Neural cell (in vitro differentiated cells): ENCODE measurements around the gene PTPRT. TPM values are rescaled to one million over a fixed set of nuclear protein-coding genes. Genes with fewer than 3 reads are reported as not detected.

Experiments
- H2AFZ ChIP-seq: fragments of 200-600, 300-800 bp; sonication (generic), shearing (Covaris generic); 2 replicates; pipeline ENCODE4 v1.6.0; 2014; ENCODE audit warnings: low read depth, mild to moderate bottlenecking, antibody characterized with exemption, low read length, moderate library complexity
- H3F3A ChIP-seq: fragments of 200-600 bp; shearing (Covaris generic); 2 replicates; pipeline ENCODE4 v1.6.1; 2016; ENCODE audit warnings: mild to moderate bottlenecking, moderate library complexity, mixed read lengths, antibody characterized with exemption, low read length; ENCODE audit not compliant: insufficient read depth, poor library complexity, severe bottlenecking
- H3K27ac ChIP-seq: fragments of 200-600, 300-800 bp; sonication (generic), shearing (Covaris generic); 2 replicates; pipeline ENCODE4 v1.5.1; 2014; ENCODE audit warnings: mild to moderate bottlenecking, low read length, moderate library complexity
- H3K27me3 ChIP-seq: fragments of 300-800, 200-600 bp; sonication (generic), shearing (Covaris generic); 2 replicates; pipeline ENCODE4 v1.6.0; 2014; ENCODE audit warnings: mild to moderate bottlenecking, low read depth, low read length, moderate library complexity; ENCODE audit not compliant: insufficient read depth
- H3K36me3 ChIP-seq: fragments of 300-800, 200-600 bp; sonication (generic), shearing (Covaris generic); 2 replicates; pipeline ENCODE4 v1.5.1; 2014; ENCODE audit warnings: mild to moderate bottlenecking, antibody characterized with exemption, low read length, moderate library complexity; ENCODE audit not compliant: insufficient read depth
- H3K4me2 ChIP-seq: fragments of 300-800, 200-600 bp; sonication (generic), shearing (Covaris generic); 2 replicates; pipeline ENCODE4 v1.6.0; 2014; ENCODE audit warnings: mild to moderate bottlenecking, low read length
- H3K4me3 ChIP-seq: fragments of 300-800, 200-600 bp; sonication (generic), shearing (Covaris generic); 2 replicates; pipeline ENCODE4 v1.5.1; 2014; ENCODE audit warnings: mild to moderate bottlenecking, low read length, moderate library complexity
- H3K79me2 ChIP-seq: fragments of 200-600 bp; shearing (Covaris generic); replicated peaks from 2 replicates; pipeline ENCODE4 v1.6.0; 2014; ENCODE audit warnings: mild to moderate bottlenecking, low read length, moderate library complexity; ENCODE audit not compliant: insufficient read depth
- H3K9ac ChIP-seq: fragments of 300-800, 200-600 bp; sonication (generic), shearing (Covaris generic); 2 replicates; pipeline ENCODE4 v1.6.1; 2016; ENCODE audit warnings: mild to moderate bottlenecking, low read length, mixed read lengths
- H3K9me2 ChIP-seq: fragments of 200-600 bp; shearing (Covaris generic); 2 replicates; pipeline ENCODE4 v1.6.1; 2016; ENCODE audit warnings: mild to moderate bottlenecking, low read length, mixed read lengths; ENCODE audit not compliant: insufficient read depth
- H3K9me3 ChIP-seq: fragments of 200-600, 300-800 bp; sonication (generic), shearing (Covaris generic); 2 replicates; pipeline ENCODE4 v1.6.1; 2016; ENCODE audit warnings: mild to moderate bottlenecking, mixed run types, low read length, moderate library complexity, mixed read lengths
- H4K20me1 ChIP-seq: fragments of 200-600 bp; shearing (Covaris generic); 2 replicates; pipeline ENCODE4 v1.6.1; 2016; ENCODE audit warnings: mild to moderate bottlenecking, mixed run types; ENCODE audit not compliant: insufficient read depth
- EP300 ChIP-seq: fragments of 450-650 bp; conservative IDR thresholded peaks from 2 replicates; pipeline ENCODE4 v1.6.1; 2014; ENCODE audit warnings: antibody characterized with exemption, mild to moderate bottlenecking, moderate library complexity; ENCODE audit not compliant: poor library complexity, severe bottlenecking
- EZH2 ChIP-seq: fragments of 200-600, 300-800 bp; shearing (Covaris generic), sonication (generic); IDR thresholded peaks from 2 replicates; pipeline ENCODE4 v1.6.1; 2014; ENCODE audit warnings: antibody characterized with exemption, low read length, borderline replicate concordance, mild to moderate bottlenecking; ENCODE audit not compliant: insufficient read depth, poor library complexity, severe bottlenecking
- MXI1 ChIP-seq: fragments of 450-650 bp; conservative IDR thresholded peaks from 2 replicates; pipeline ENCODE4 v1.6.1; 2014; ENCODE audit warnings: antibody characterized with exemption, mild to moderate bottlenecking; ENCODE audit not compliant: poor library complexity, severe bottlenecking
- POLR2AphosphoS5 ChIP-seq: IDR thresholded peaks from 2 replicates; pipeline ENCODE4 v1.6.1; 2012
- RAD21 ChIP-seq: fragments of 450-650 bp; conservative IDR thresholded peaks from 2 replicates; pipeline ENCODE4 v1.6.1; 2014; ENCODE audit warnings: antibody characterized with exemption, mild to moderate bottlenecking, moderate library complexity
- REST ChIP-seq: IDR thresholded peaks from 2 replicates; pipeline ENCODE4 v1.6.1; 2012; ENCODE audit warnings: borderline replicate concordance
- SMC3 ChIP-seq: fragments of 450-650 bp; conservative IDR thresholded peaks from 2 replicates; pipeline ENCODE4 v1.6.1; 2014; ENCODE audit warnings: antibody characterized with exemption, mild to moderate bottlenecking, moderate library complexity; ENCODE audit not compliant: poor library complexity
- TAF1 ChIP-seq: IDR thresholded peaks from 2 replicates; pipeline ENCODE4 v1.6.1; 2012; ENCODE audit warnings: low read depth
- polyA plus RNA-seq: library from polyadenylated mRNA; depleted of rRNA; stranded (reverse); fragments of >200 nt; gene quantifications from 2 replicates; pipeline ENCODE4 v1.2.3, GENCODE V29; 2014
- TF ChIP-seq, protein P1 (sequence below): fragments of 450-650 bp; IDR thresholded peaks from 2 replicates; pipeline ENCODE4 v1.5.1; 2014; ENCODE audit warnings: antibody characterized with exemption, mild to moderate bottlenecking, moderate library complexity; ENCODE audit not compliant: poor library complexity, severe bottlenecking

The PTPRT gene
- polyA plus RNA-seq, 1 donor from 2014 or later = 9.2 TPM

GRCh38 chr20:42361402-42361970, 828.2 kb downstream of the PTPRT start:
- H2AFZ ChIP-seq = no peak overlapping the region
- no peaks in the 10 kb centered on the region for H3K9me2 ChIP-seq
- H3K4me3 ChIP-seq = no peak overlapping the region
- H3K27me3 ChIP-seq = peaks cover 1% of the 10 kb centered on the region
- TF ChIP-seq, protein P1, sequence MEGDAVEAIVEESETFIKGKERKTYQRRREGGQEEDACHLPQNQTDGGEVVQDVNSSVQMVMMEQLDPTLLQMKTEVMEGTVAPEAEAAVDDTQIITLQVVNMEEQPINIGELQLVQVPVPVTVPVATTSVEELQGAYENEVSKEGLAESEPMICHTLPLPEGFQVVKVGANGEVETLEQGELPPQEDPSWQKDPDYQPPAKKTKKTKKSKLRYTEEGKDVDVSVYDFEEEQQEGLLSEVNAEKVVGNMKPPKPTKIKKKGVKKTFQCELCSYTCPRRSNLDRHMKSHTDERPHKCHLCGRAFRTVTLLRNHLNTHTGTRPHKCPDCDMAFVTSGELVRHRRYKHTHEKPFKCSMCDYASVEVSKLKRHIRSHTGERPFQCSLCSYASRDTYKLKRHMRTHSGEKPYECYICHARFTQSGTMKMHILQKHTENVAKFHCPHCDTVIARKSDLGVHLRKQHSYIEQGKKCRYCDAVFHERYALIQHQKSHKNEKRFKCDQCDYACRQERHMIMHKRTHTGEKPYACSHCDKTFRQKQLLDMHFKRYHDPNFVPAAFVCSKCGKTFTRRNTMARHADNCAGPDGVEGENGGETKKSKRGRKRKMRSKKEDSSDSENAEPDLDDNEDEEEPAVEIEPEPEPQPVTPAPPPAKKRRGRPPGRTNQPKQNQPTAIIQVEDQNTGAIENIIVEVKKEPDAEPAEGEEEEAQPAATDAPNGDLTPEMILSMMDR = no peak
- TF ChIP-seq EZH2 = no peak
- TF ChIP-seq TAF1 = no peak
- TF ChIP-seq EP300 = no peak
- TF ChIP-seq RAD21 = no peak
- no peak for TF ChIP-seq SMC3
- TF ChIP-seq MXI1 = no peak
- no peak for TF ChIP-seq REST
- TF ChIP-seq POLR2AphosphoS5 = no peak
- no peak overlapping the region for H3K4me2 ChIP-seq
- no peak overlapping the region for H3K9ac ChIP-seq
- no peak overlapping the region for H3K27ac ChIP-seq
- no peaks in the 10 kb centered on the region for H3K9me3 ChIP-seq
- no peaks in the 10 kb centered on the region for H3K79me2 ChIP-seq
- H4K20me1 ChIP-seq = no peaks in the 10 kb centered on the region
- H3K36me3 ChIP-seq = no peaks in the 10 kb centered on the region
- no peaks in the 10 kb centered on the region for H3F3A ChIP-seq

- H3K4me2 ChIP-seq = no peak overlapping the region
- no peak overlapping the region for H3K27ac ChIP-seq
- H3F3A ChIP-seq = no peaks in the 10 kb centered on the region
- no peak overlapping the region for H2AFZ ChIP-seq
- no peaks in the 10 kb centered on the region for H4K20me1 ChIP-seq
- no peaks in the 10 kb centered on the region for H3K27me3 ChIP-seq
- H3K9me3 ChIP-seq = no peaks in the 10 kb centered on the region
- H3K36me3 ChIP-seq = no peaks in the 10 kb centered on the region
- no peaks in the 10 kb centered on the region for H3K9me2 ChIP-seq
- no peaks in the 10 kb centered on the region for H3K79me2 ChIP-seq
- no peak overlapping the region for H3K9ac ChIP-seq
- H3K4me3 ChIP-seq = no peak overlapping the region
- TF ChIP-seq POLR2AphosphoS5 (no peak), EP300 (no peak), MXI1 (no peak), SMC3 (no peak), EZH2 (no peak), TAF1 (no peak), REST (no peak), RAD21 (no peak)
- TF ChIP-seq, protein P1 = no peak
Observed at GRCh38 chr20:42360621-42361020, 829.1 kb downstream of the PTPRT start.
